Keratinocyte (primary cell): ENCODE measurements around the gene TNS4. TPM values are rescaled to one million over a fixed set of nuclear protein-coding genes. Genes with fewer than 3 reads are reported as not detected.

Source experiments
- DNase-seq: peaks from one replicate; pipeline ENCODE4 v3.0.0-alpha.2; 2011; ENCODE audit warnings: low read depth, missing footprints, low spot score
- FAIRE-seq: peaks from 2 replicates; lab custom pipeline; 2011; peaks lifted over from hg19 to GRCh38; lab: Jason Lieb, UNC
- H2AFZ ChIP-seq: 2 replicates; pipeline ENCODE4 v1.6.0; 2012; ENCODE audit warnings: low read length, control low read depth, inconsistent platforms; ENCODE audit not compliant: control insufficient read depth
- H3K27ac ChIP-seq: 2 replicates; pipeline ENCODE4 v1.5.1; 2011; ENCODE audit warnings: low read length; ENCODE audit not compliant: control insufficient read depth, insufficient read depth
- H3K27me3 ChIP-seq: 3 replicates; pipeline ENCODE4 v1.6.0; 2011; ENCODE audit warnings: low read length; ENCODE audit not compliant: control insufficient read depth, insufficient read depth; ENCODE audit errors: extremely low read depth
- H3K36me3 ChIP-seq, 2 experiments: 2 replicates in 1 of 2; 3 replicates in 1 of 2; pipeline ENCODE4 v1.5.1; 2011; ENCODE audit warnings: low read length in 2 of 2, mild to moderate bottlenecking in 1 of 2; ENCODE audit not compliant: control insufficient read depth in 2 of 2, insufficient read depth in 2 of 2; ENCODE audit errors: extremely low read depth in 1 of 2
- H3K4me1 ChIP-seq: 3 replicates; pipeline ENCODE4 v1.5.1; 2011; ENCODE audit warnings: low read length; ENCODE audit not compliant: control insufficient read depth, insufficient read depth; ENCODE audit errors: extremely low read depth
- H3K4me2 ChIP-seq: 3 replicates; pipeline ENCODE4 v1.6.0; 2011; ENCODE audit warnings: low read depth, low read length; ENCODE audit not compliant: control insufficient read depth, insufficient read depth; ENCODE audit errors: extremely low read depth
- H3K4me3 ChIP-seq, 3 experiments: fragments of 200-600 bp in 1 of 3; sonication (generic) in 1 of 3; 2 replicates in 2 of 3; 3 replicates in 1 of 3; pipeline ENCODE4 v1.5.1; 2011 to 2016; ENCODE audit warnings: low read length in 3 of 3, mild to moderate bottlenecking in 3 of 3, control low read depth in 2 of 3, inconsistent platforms in 1 of 3, low read depth in 1 of 3, mixed read lengths in 1 of 3, mixed run types in 1 of 3, moderate library complexity in 1 of 3; ENCODE audit not compliant: control insufficient read depth in 2 of 3, insufficient read depth in 2 of 3; ENCODE audit errors: extremely low read depth in 1 of 3
- H3K79me2 ChIP-seq: 2 replicates; pipeline ENCODE4 v1.6.0; 2012; ENCODE audit warnings: low read length; ENCODE audit not compliant: control insufficient read depth, insufficient read depth
- H3K9ac ChIP-seq: 3 replicates; pipeline ENCODE4 v1.6.0; 2011; ENCODE audit warnings: low read length; ENCODE audit not compliant: control insufficient read depth, insufficient read depth; ENCODE audit errors: extremely low read depth
- H3K9me1 ChIP-seq: 3 replicates; pipeline ENCODE4 v1.6.0; 2011; ENCODE audit warnings: low read length; ENCODE audit not compliant: control insufficient read depth, insufficient read depth; ENCODE audit errors: extremely low read depth
- H3K9me3 ChIP-seq: 2 replicates; pipeline ENCODE4 v1.5.1; 2012; ENCODE audit warnings: low read depth, low read length; ENCODE audit not compliant: control insufficient read depth
- H4K20me1 ChIP-seq: 3 replicates; pipeline ENCODE4 v1.6.0; 2011; ENCODE audit warnings: low read length; ENCODE audit not compliant: control insufficient read depth, insufficient read depth; ENCODE audit errors: extremely low read depth
- CTCF ChIP-seq, 3 experiments: IDR thresholded peaks in 1 of 3; conservative IDR thresholded peaks in 1 of 3; optimal IDR thresholded peaks in 1 of 3; 2 replicates in 2 of 3; 3 replicates in 1 of 3; pipeline versions ENCODE3 to v1.5.1; 2011; ENCODE audit warnings: low read length in 3 of 3, mild to moderate bottlenecking in 3 of 3, moderate library complexity in 2 of 3, control low read depth in 1 of 3, inconsistent platforms in 1 of 3; ENCODE audit not compliant: insufficient read depth in 2 of 3; ENCODE audit errors: extremely low read depth in 1 of 3
- EZH2 ChIP-seq: IDR thresholded peaks from one replicate; pipeline ENCODE4 v1.6.1; 2012; ENCODE audit warnings: inconsistent platforms, mild to moderate bottlenecking, low read length, moderate library complexity
- dilution Hi-C: fragments of 300-500 bp; cut with MboI; formaldehyde crosslinking; loops from one replicate; pipeline ENCODE4 v1.7.0; 2020; ENCODE audit warnings: low sequenced_read_pairs; ENCODE audit not compliant: extremely low pct_ligation_motif_present
- polyA plus RNA-seq, 5 experiments: library from polyadenylated mRNA; depleted of rRNA in 3 of 5; stranded (reverse) in 3 of 5; stranded (forward) in 1 of 5; unstranded in 1 of 5; fragments of >200 nt; gene quantifications; 1 replicate in 1 of 5; 2 replicates in 3 of 5; 3 replicates in 1 of 5; pipeline versions ENCODE4 v1.2.1 to v1.2.3, GENCODE V29; 2011 to 2012; ENCODE audit warnings: missing spikeins in 2 of 5, low read depth in 1 of 5, low replicate concordance in 1 of 5

Gene TNS4
- polyA plus RNA-seq, 1 donor (not counting 4 experiments of a cell fraction or from before 2014, with no cell fraction given), result 160 TPM

GRCh38 chr17:40477796-40478195, 23.6 kb downstream of the TNS4 start:
- H3K9me1 ChIP-seq, result no peaks in the 10 kb centered on the region
- peaks cover 9% of the 10 kb centered on the region for H3K4me1 ChIP-seq
- no peak overlapping the region for H3K27ac ChIP-seq
- H3K36me3 ChIP-seq, result peaks cover 38 to 57% of the 10 kb centered on the region in 2 experiments
- dilution Hi-C loops, result no loop called here
- TF ChIP-seq CTCF (optimal IDR thresholded peaks at IDR 0.05 in 1 of 3, IDR thresholded peaks at IDR 0.05 in 1 of 3, conservative IDR thresholded peaks at IDR 0.05 in 1 of 3; ENCODE audit: extremely low read depth in 1 of 3, insufficient read depth in 2 of 3, low read length in 3 of 3), result no peak
- no peak for TF ChIP-seq EZH2
- no peak overlapping the region for H2AFZ ChIP-seq
- H3K9ac ChIP-seq, result no peak overlapping the region
- H3K27me3 ChIP-seq, result no peaks in the 10 kb centered on the region
- no peaks in the 10 kb centered on the region for H3K79me2 ChIP-seq
- peak; percentile 73 for DNase-seq
- H3K9me3 ChIP-seq, result no peaks in the 10 kb centered on the region
- no peak for FAIRE-seq
- no peak overlapping the region for H3K4me3 ChIP-seq
- peaks cover 77% of the 10 kb centered on the region for H4K20me1 ChIP-seq
- H3K4me2 ChIP-seq, result no peak overlapping the region

DNA sequence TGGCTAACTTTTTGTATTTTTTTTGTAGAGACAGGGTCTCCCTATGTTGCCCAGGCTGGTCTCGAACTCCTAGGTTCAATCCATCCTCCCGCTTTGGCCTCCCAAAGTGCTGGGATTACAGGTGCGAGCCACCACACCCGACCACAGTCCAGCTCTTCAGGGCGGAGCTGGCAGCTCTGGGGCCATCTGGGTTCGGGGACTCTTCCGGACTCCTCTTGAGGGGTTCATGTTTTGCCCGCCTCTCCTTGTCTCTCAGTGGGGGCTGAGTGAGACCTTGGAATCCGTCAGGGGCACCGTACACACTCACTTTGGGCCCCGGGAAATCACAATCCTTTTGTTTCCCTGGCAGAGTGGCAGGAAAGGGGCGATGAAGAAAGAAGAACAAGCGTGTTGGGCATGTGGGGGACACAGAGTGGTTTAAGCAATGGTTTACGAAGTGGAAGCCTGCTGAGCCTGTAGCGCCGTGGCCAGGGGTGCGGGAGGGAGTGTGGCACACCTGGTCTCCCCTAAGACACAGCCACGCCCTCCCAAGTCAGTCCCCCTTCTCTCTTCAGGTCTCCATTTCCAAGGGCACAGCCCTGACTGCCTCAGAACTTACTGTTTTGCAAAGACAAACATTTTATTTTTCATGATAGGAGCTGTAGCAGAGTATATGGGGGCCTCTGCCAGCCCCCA, 26.1 kb downstream of the TNS4 start:
- H3K9ac ChIP-seq, result no peak overlapping the region
- FAIRE-seq (no peak), DNase-seq (peak; percentile 35)
- no peaks in the 10 kb centered on the region for H3K79me2 ChIP-seq
- no peak overlapping the region for H2AFZ ChIP-seq
- no peaks in the 10 kb centered on the region for H3K9me1 ChIP-seq
- no peak for TF ChIP-seq EZH2
- no peak for TF ChIP-seq CTCF (optimal IDR thresholded peaks at IDR 0.05 in 1 of 3, IDR thresholded peaks at IDR 0.05 in 1 of 3, conservative IDR thresholded peaks at IDR 0.05 in 1 of 3; ENCODE audit: extremely low read depth in 1 of 3, insufficient read depth in 2 of 3, low read length in 3 of 3)
- peaks cover 23 to 39% of the 10 kb centered on the region in 2 experiments for H3K36me3 ChIP-seq
- H3K27me3 ChIP-seq, result no peaks in the 10 kb centered on the region
- H3K9me3 ChIP-seq, result no peaks in the 10 kb centered on the region
- dilution Hi-C loops, result no loop called here
- H4K20me1 ChIP-seq, result peaks cover 61% of the 10 kb centered on the region
- H3K4me2 ChIP-seq, result no peak overlapping the region
- H3K27ac ChIP-seq, result peak overlapping the region; percentile 13
- H3K4me1 ChIP-seq, result peaks cover 20% of the 10 kb centered on the region
- no peak overlapping the region for H3K4me3 ChIP-seq
